ENCODE data around the gene ROR1. TPM values are rescaled to one million over a fixed set of nuclear protein-coding genes. Genes with fewer than 3 reads are reported as not detected.

The ROR1 gene
- total and polyA plus RNA-seq, 9 of the 15 experiments (the other 6 are each of a cell fraction or from before 2014, with no cell fraction given) = 0.02 TPM; not detected in 8

- H3K9ac ChIP-seq (ENCODE audit: insufficient read depth in 1 of 2, low read depth in 2 of 2, low read length in 2 of 2) = no peak overlapping the region
- POLR2A ChIA-PET = no interaction called here
- H3K79me2 ChIP-seq (ENCODE audit: control insufficient read depth, insufficient read depth, low read length) = no peaks in the 10 kb centered on the region
- H3K27me3 ChIP-seq (ENCODE audit: control insufficient read depth in 2 of 2, insufficient read depth in 2 of 2, low read length in 2 of 2) = no peaks in the 10 kb centered on the region; a peak in 1 of 5 replicates
- no peak overlapping the region for H3K27ac ChIP-seq (ENCODE audit: extremely low read depth, low read depth, low read length)
- in situ Hi-C loops (cut with MboI) (no loop called here), intact Hi-C loops (cut with micrococcal nuclease) (no loop called here)
- H3K36me3 ChIP-seq (ENCODE audit: control insufficient read depth, insufficient read depth, low read length) = no peaks in the 10 kb centered on the region
- CTCF ChIA-PET (ENCODE audit: low intra/inter-chr PET ratio) = no interaction called here
- ATAC-seq = no peak
- no peaks in the 10 kb centered on the region for H3K4me1 ChIP-seq (replicated peaks in 1 of 2; ENCODE audit: control insufficient read depth in 2 of 2, insufficient read depth in 2 of 2, low read length in 2 of 2)
- FAIRE-seq = no peak
- no peaks in the 10 kb centered on the region for H4K20me1 ChIP-seq (replicated peaks; ENCODE audit: control insufficient read depth, insufficient read depth, low read length)
- no peak overlapping the region for H3K4me3 ChIP-seq
- H3K9me1 ChIP-seq (ENCODE audit: control insufficient read depth, insufficient read depth, low read length) = peaks cover 2% of the 10 kb centered on the region
- no peaks in the 10 kb centered on the region for H3K9me3 ChIP-seq (replicated peaks; ENCODE audit: control insufficient read depth, insufficient read depth, low read depth, low read length)
- WGBS (ENCODE audit: insufficient coverage, low coverage, missing lambda C conversion rate) = 1% methylated on average over 4 of the region's 4 CpGs
- no peak overlapping the region for H2AFZ ChIP-seq (ENCODE audit: low read depth, low read length)
- H3K4me2 ChIP-seq (ENCODE audit: insufficient read depth, low read length) = no peak overlapping the region
- no TSS peak for BruUV-seq (replicated peaks)
- DNase-seq (ENCODE audit: extremely low read depth in 1 of 4, low spot score in 3 of 4) = no peak
- no peak for TF ChIP-seq MTF1 (CRISPR knock-in tag; IDR thresholded peaks at IDR 0.05; ENCODE audit: borderline replicate concordance)
- no peak for TF ChIP-seq NFATC3 (IDR thresholded peaks at IDR 0.05)
- no peak for TF ChIP-seq ZNF133 (CRISPR knock-in tag; IDR thresholded peaks at IDR 0.05)
- TF ChIP-seq BRF2 (IDR thresholded peaks at IDR 0.05; ENCODE audit: borderline replicate concordance, insufficient read depth, insufficient read length) = no peak
- TF ChIP-seq CREB3 (tag; conservative IDR thresholded peaks at IDR 0.05; ENCODE audit: low read depth) = no peak
- TF ChIP-seq THAP12 (CRISPR knock-in tag; IDR thresholded peaks at IDR 0.05) = no peak
- TF ChIP-seq MTA2 (IDR thresholded peaks at IDR 0.05; ENCODE audit: low read depth) = no peak
- TF ChIP-seq NR2C2 (CRISPR knock-in tag; IDR thresholded peaks at IDR 0.05) = no peak
- TF ChIP-seq NR2C2 (tag; IDR thresholded peaks at IDR 0.05) = no peak
- TF ChIP-seq ZBTB5 (IDR thresholded peaks at IDR 0.05) = no peak
- no peak for TF ChIP-seq ZNF639 (CRISPR knock-in tag; conservative IDR thresholded peaks at IDR 0.05 in 1 of 2, IDR thresholded peaks at IDR 0.05 in 1 of 2)
- TF ChIP-seq CREB3L1 (IDR thresholded peaks at IDR 0.05; ENCODE audit: borderline replicate concordance, low read depth) = no peak
Observed at GRCh38 chr1:63865561-63865960, 91.7 kb downstream of the ROR1 start.
